Neural cell (in vitro differentiated cells): Measurements from ENCODE around the gene DNM1L. TPM values are rescaled to one million over a fixed set of nuclear protein-coding genes. Genes with fewer than 3 reads are reported as not detected.

Source experiments
- H2AFZ ChIP-seq: fragments of 200-600, 300-800 bp; sonication (generic), shearing (Covaris generic); 2 replicates; pipeline ENCODE4 v1.6.0; 2014; ENCODE audit warnings: low read depth, mild to moderate bottlenecking, antibody characterized with exemption, low read length, moderate library complexity
- H3F3A ChIP-seq: fragments of 200-600 bp; shearing (Covaris generic); 2 replicates; pipeline ENCODE4 v1.6.1; 2016; ENCODE audit warnings: mild to moderate bottlenecking, moderate library complexity, mixed read lengths, antibody characterized with exemption, low read length; ENCODE audit not compliant: insufficient read depth, poor library complexity, severe bottlenecking
- H3K27ac ChIP-seq: fragments of 200-600, 300-800 bp; sonication (generic), shearing (Covaris generic); 2 replicates; pipeline ENCODE4 v1.5.1; 2014; ENCODE audit warnings: mild to moderate bottlenecking, low read length, moderate library complexity
- H3K27me3 ChIP-seq: fragments of 300-800, 200-600 bp; sonication (generic), shearing (Covaris generic); 2 replicates; pipeline ENCODE4 v1.6.0; 2014; ENCODE audit warnings: mild to moderate bottlenecking, low read depth, low read length, moderate library complexity; ENCODE audit not compliant: insufficient read depth
- H3K36me3 ChIP-seq: fragments of 300-800, 200-600 bp; sonication (generic), shearing (Covaris generic); 2 replicates; pipeline ENCODE4 v1.5.1; 2014; ENCODE audit warnings: mild to moderate bottlenecking, antibody characterized with exemption, low read length, moderate library complexity; ENCODE audit not compliant: insufficient read depth
- H3K4me2 ChIP-seq: fragments of 300-800, 200-600 bp; sonication (generic), shearing (Covaris generic); 2 replicates; pipeline ENCODE4 v1.6.0; 2014; ENCODE audit warnings: mild to moderate bottlenecking, low read length
- H3K4me3 ChIP-seq: fragments of 300-800, 200-600 bp; sonication (generic), shearing (Covaris generic); 2 replicates; pipeline ENCODE4 v1.5.1; 2014; ENCODE audit warnings: mild to moderate bottlenecking, low read length, moderate library complexity
- H3K79me2 ChIP-seq: fragments of 200-600 bp; shearing (Covaris generic); replicated peaks from 2 replicates; pipeline ENCODE4 v1.6.0; 2014; ENCODE audit warnings: mild to moderate bottlenecking, low read length, moderate library complexity; ENCODE audit not compliant: insufficient read depth
- H3K9ac ChIP-seq: fragments of 300-800, 200-600 bp; sonication (generic), shearing (Covaris generic); 2 replicates; pipeline ENCODE4 v1.6.1; 2016; ENCODE audit warnings: mild to moderate bottlenecking, low read length, mixed read lengths
- H3K9me2 ChIP-seq: fragments of 200-600 bp; shearing (Covaris generic); 2 replicates; pipeline ENCODE4 v1.6.1; 2016; ENCODE audit warnings: mild to moderate bottlenecking, low read length, mixed read lengths; ENCODE audit not compliant: insufficient read depth
- H3K9me3 ChIP-seq: fragments of 200-600, 300-800 bp; sonication (generic), shearing (Covaris generic); 2 replicates; pipeline ENCODE4 v1.6.1; 2016; ENCODE audit warnings: mild to moderate bottlenecking, mixed run types, low read length, moderate library complexity, mixed read lengths
- H4K20me1 ChIP-seq: fragments of 200-600 bp; shearing (Covaris generic); 2 replicates; pipeline ENCODE4 v1.6.1; 2016; ENCODE audit warnings: mild to moderate bottlenecking, mixed run types; ENCODE audit not compliant: insufficient read depth
- EP300 ChIP-seq: fragments of 450-650 bp; conservative IDR thresholded peaks from 2 replicates; pipeline ENCODE4 v1.6.1; 2014; ENCODE audit warnings: antibody characterized with exemption, mild to moderate bottlenecking, moderate library complexity; ENCODE audit not compliant: poor library complexity, severe bottlenecking
- EZH2 ChIP-seq: fragments of 200-600, 300-800 bp; shearing (Covaris generic), sonication (generic); IDR thresholded peaks from 2 replicates; pipeline ENCODE4 v1.6.1; 2014; ENCODE audit warnings: antibody characterized with exemption, low read length, borderline replicate concordance, mild to moderate bottlenecking; ENCODE audit not compliant: insufficient read depth, poor library complexity, severe bottlenecking
- MXI1 ChIP-seq: fragments of 450-650 bp; conservative IDR thresholded peaks from 2 replicates; pipeline ENCODE4 v1.6.1; 2014; ENCODE audit warnings: antibody characterized with exemption, mild to moderate bottlenecking; ENCODE audit not compliant: poor library complexity, severe bottlenecking
- POLR2AphosphoS5 ChIP-seq: IDR thresholded peaks from 2 replicates; pipeline ENCODE4 v1.6.1; 2012
- RAD21 ChIP-seq: fragments of 450-650 bp; conservative IDR thresholded peaks from 2 replicates; pipeline ENCODE4 v1.6.1; 2014; ENCODE audit warnings: antibody characterized with exemption, mild to moderate bottlenecking, moderate library complexity
- SMC3 ChIP-seq: fragments of 450-650 bp; conservative IDR thresholded peaks from 2 replicates; pipeline ENCODE4 v1.6.1; 2014; ENCODE audit warnings: antibody characterized with exemption, mild to moderate bottlenecking, moderate library complexity; ENCODE audit not compliant: poor library complexity
- TAF1 ChIP-seq: IDR thresholded peaks from 2 replicates; pipeline ENCODE4 v1.6.1; 2012; ENCODE audit warnings: low read depth
- polyA plus RNA-seq: library from polyadenylated mRNA; depleted of rRNA; stranded (reverse); fragments of >200 nt; gene quantifications from 2 replicates; pipeline ENCODE4 v1.2.3, GENCODE V29; 2014
- TF ChIP-seq, protein P1 (sequence below): IDR thresholded peaks from 2 replicates; pipeline ENCODE4 v1.6.1; 2012; ENCODE audit warnings: borderline replicate concordance
- TF ChIP-seq, protein P2 (sequence below): fragments of 450-650 bp; IDR thresholded peaks from 2 replicates; pipeline ENCODE4 v1.5.1; 2014; ENCODE audit warnings: antibody characterized with exemption, mild to moderate bottlenecking, moderate library complexity; ENCODE audit not compliant: poor library complexity, severe bottlenecking

DNM1L gene
- polyA plus RNA-seq, 1 donor from 2014 or later, result 182 TPM

DNA sequence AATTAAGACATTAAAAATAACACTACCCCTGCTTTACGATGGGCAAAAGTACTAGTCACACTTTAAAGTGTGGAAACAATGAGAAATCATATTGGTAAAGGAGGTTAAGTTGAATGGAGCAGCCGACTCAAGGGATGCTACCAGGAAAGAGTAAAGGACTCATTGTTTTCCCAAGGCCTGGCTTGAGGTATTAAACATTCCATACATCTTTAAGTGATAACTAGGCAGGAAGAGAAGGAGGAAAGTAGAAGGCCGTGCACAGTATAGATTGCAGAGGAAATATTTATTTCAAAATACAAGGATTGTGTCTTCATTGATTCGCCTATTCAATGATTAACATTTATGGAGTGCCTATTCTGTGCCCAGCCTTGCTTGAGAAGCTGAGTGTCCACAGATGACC lies 97.2 kb downstream of the DNM1L start:
- Histone ChIP-seq H3K9me2 (no peaks in the 10 kb centered on the region), H3K27me3 (no peaks in the 10 kb centered on the region), H3K4me3 (no peak overlapping the region), H3K9me3 (no peaks in the 10 kb centered on the region), H3K4me2 (no peak overlapping the region), H3K79me2 (no peaks in the 10 kb centered on the region), H3F3A (no peaks in the 10 kb centered on the region), H3K36me3 (no peaks in the 10 kb centered on the region), H4K20me1 (no peaks in the 10 kb centered on the region), H3K27ac (no peak overlapping the region), H3K9ac (no peak overlapping the region), H2AFZ (no peak overlapping the region)
- no peak for TF ChIP-seq TAF1
- TF ChIP-seq, protein P1, sequence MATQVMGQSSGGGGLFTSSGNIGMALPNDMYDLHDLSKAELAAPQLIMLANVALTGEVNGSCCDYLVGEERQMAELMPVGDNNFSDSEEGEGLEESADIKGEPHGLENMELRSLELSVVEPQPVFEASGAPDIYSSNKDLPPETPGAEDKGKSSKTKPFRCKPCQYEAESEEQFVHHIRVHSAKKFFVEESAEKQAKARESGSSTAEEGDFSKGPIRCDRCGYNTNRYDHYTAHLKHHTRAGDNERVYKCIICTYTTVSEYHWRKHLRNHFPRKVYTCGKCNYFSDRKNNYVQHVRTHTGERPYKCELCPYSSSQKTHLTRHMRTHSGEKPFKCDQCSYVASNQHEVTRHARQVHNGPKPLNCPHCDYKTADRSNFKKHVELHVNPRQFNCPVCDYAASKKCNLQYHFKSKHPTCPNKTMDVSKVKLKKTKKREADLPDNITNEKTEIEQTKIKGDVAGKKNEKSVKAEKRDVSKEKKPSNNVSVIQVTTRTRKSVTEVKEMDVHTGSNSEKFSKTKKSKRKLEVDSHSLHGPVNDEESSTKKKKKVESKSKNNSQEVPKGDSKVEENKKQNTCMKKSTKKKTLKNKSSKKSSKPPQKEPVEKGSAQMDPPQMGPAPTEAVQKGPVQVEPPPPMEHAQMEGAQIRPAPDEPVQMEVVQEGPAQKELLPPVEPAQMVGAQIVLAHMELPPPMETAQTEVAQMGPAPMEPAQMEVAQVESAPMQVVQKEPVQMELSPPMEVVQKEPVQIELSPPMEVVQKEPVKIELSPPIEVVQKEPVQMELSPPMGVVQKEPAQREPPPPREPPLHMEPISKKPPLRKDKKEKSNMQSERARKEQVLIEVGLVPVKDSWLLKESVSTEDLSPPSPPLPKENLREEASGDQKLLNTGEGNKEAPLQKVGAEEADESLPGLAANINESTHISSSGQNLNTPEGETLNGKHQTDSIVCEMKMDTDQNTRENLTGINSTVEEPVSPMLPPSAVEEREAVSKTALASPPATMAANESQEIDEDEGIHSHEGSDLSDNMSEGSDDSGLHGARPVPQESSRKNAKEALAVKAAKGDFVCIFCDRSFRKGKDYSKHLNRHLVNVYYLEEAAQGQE, result no peak
- TF ChIP-seq EP300, result no peak
- TF ChIP-seq, protein P2, sequence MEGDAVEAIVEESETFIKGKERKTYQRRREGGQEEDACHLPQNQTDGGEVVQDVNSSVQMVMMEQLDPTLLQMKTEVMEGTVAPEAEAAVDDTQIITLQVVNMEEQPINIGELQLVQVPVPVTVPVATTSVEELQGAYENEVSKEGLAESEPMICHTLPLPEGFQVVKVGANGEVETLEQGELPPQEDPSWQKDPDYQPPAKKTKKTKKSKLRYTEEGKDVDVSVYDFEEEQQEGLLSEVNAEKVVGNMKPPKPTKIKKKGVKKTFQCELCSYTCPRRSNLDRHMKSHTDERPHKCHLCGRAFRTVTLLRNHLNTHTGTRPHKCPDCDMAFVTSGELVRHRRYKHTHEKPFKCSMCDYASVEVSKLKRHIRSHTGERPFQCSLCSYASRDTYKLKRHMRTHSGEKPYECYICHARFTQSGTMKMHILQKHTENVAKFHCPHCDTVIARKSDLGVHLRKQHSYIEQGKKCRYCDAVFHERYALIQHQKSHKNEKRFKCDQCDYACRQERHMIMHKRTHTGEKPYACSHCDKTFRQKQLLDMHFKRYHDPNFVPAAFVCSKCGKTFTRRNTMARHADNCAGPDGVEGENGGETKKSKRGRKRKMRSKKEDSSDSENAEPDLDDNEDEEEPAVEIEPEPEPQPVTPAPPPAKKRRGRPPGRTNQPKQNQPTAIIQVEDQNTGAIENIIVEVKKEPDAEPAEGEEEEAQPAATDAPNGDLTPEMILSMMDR, result no peak
- TF ChIP-seq POLR2AphosphoS5, result no peak
- TF ChIP-seq SMC3, result no peak
- TF ChIP-seq EZH2, result no peak
- no peak for TF ChIP-seq MXI1
- no peak for TF ChIP-seq RAD21

DNA sequence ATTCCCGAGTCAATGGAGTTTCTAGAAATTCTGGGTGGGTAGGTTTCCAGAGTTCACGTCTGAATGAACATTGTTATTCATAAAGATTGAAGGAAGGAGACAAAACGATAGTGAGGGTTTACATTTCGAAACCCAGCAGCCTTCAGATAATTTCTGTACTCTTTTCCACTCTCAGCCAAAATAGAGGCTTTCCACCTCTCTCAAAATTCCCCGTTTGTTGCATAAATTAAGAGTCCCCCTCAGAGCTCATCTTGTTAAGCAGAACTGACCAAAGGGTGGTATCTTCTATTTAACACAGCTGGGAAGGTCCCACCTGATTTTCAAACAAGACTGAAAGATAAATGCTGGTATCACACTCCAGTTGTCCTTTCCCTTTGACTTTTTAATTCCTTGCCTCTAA lies 98.1 kb downstream of the DNM1L start:
- H3K9me2 ChIP-seq, result no peaks in the 10 kb centered on the region
- H3K9ac ChIP-seq, result no peak overlapping the region
- H3K27me3 ChIP-seq, result no peaks in the 10 kb centered on the region
- H2AFZ ChIP-seq, result no peak overlapping the region
- no peak for TF ChIP-seq MXI1
- no peak for TF ChIP-seq EZH2
- no peak for TF ChIP-seq SMC3
- no peak for TF ChIP-seq TAF1
- H3F3A ChIP-seq, result no peaks in the 10 kb centered on the region
- H3K9me3 ChIP-seq, result no peaks in the 10 kb centered on the region
- H4K20me1 ChIP-seq, result no peaks in the 10 kb centered on the region
- no peak overlapping the region for H3K4me3 ChIP-seq
- no peaks in the 10 kb centered on the region for H3K36me3 ChIP-seq
- no peaks in the 10 kb centered on the region for H3K79me2 ChIP-seq
- no peak overlapping the region for H3K4me2 ChIP-seq
- no peak overlapping the region for H3K27ac ChIP-seq

DNA sequence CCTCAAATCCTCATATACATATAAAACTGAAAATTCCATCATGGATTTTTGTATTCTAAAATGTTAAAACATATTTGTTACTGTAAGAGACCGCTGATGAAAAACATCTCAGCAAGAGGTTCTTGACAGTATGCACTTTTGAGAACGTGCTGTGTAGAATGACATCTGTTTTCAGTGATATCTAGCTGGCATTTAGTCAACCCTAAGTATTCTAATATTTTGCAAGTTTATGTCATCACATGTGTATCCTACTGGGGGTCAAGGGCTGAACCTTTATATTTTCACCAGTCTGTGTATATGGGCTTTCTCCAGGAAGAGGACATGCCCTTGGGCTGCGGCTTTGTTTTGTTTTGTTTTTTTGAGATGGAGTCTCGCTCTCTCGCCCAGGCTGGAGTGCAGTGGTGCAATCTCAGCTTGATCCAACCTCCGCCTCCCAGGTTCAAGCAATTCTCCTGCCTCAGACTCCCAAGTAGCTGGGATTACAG lies 98.6 kb downstream of the DNM1L start:
- Histone ChIP-seq H3K36me3 (no peaks in the 10 kb centered on the region), H4K20me1 (no peaks in the 10 kb centered on the region), H3K4me2 (no peak overlapping the region), H3K9ac (no peak overlapping the region), H3K27me3 (no peaks in the 10 kb centered on the region), H3K79me2 (no peaks in the 10 kb centered on the region), H3K27ac (no peak overlapping the region), H3K9me3 (no peaks in the 10 kb centered on the region), H3K4me3 (no peak overlapping the region), H2AFZ (no peak overlapping the region), H3F3A (no peaks in the 10 kb centered on the region), H3K9me2 (no peaks in the 10 kb centered on the region)
- TF ChIP-seq, protein P1, result no peak
- no peak for TF ChIP-seq MXI1
- TF ChIP-seq, protein P2, result no peak
- no peak for TF ChIP-seq RAD21
- no peak for TF ChIP-seq EP300
- TF ChIP-seq POLR2AphosphoS5, result no peak
- no peak for TF ChIP-seq EZH2
- TF ChIP-seq TAF1, result no peak
- no peak for TF ChIP-seq SMC3
